Measurements from ENCODE around the gene ODAD3.
"Not testable (repeated sequence)": the region's sequence is repeated elsewhere in the genome, so short reads cannot be mapped to it uniquely, and the experiment has no call there.

- not testable (repeated sequence) for TF ChIP-seq CTCF, EP300, POLR2A (IDR thresholded peaks at IDR 0.05)
These were observed 55.6 kb downstream of the ODAD3 start for GRCh38 chr19:11379269-11379845.
